IPS-18c (cell line): Measurements from ENCODE around the gene TXNRD1.
A peak's percentile ranks its signal among the peaks of the same experiment; 100 is the strongest.
"Not testable (repeated sequence)": the region's sequence is repeated elsewhere in the genome, so short reads cannot be mapped to it uniquely, and the experiment has no call there.

ENCODE experiments used
- H3K4me3 ChIP-seq: 2 replicates; pipeline ENCODE4 v1.7.0; 2013; ENCODE audit warnings: low read depth, mild to moderate bottlenecking, low read length, moderate library complexity; ENCODE audit not compliant: insufficient read depth
- H3K9me3 ChIP-seq: one replicate; pipeline ENCODE4 v1.6.1; 2013; ENCODE audit warnings: mild to moderate bottlenecking, low read length, moderate library complexity; ENCODE audit not compliant: control insufficient read depth, insufficient read depth

Gene TXNRD1

GRCh38 chr12:104288635-104289274, 73.2 kb downstream of the TXNRD1 start:
- Histone ChIP-seq H3K9me3 (no peaks in the 10 kb centered on the region), H3K4me3 (peak overlapping the region; percentile 90)

- H3K4me3 ChIP-seq = no peak overlapping the region
- no peaks in the 10 kb centered on the region for H3K9me3 ChIP-seq
Measured at GRCh38 chr12:104290320-104290719, 74.7 kb downstream of the TXNRD1 start.

- Histone ChIP-seq H3K9me3 (no peaks in the 10 kb centered on the region), H3K4me3 (no peak overlapping the region)
Measured at GRCh38 chr12:104290855-104291254, 75.3 kb downstream of the TXNRD1 start.

GRCh38 chr12:104291867-104292524, 76.4 kb downstream of the TXNRD1 start:
- no peak overlapping the region for H3K4me3 ChIP-seq
- no peaks in the 10 kb centered on the region for H3K9me3 ChIP-seq

- no peak overlapping the region for H3K4me3 ChIP-seq
- H3K9me3 ChIP-seq = no peaks in the 10 kb centered on the region
Measured at GRCh38 chr12:104292872-104293794, 77.6 kb downstream of the TXNRD1 start.

- H3K9me3 ChIP-seq, H3K4me3 ChIP-seq: not testable (repeated sequence)
Measured at GRCh38 chr12:104294158-104294859, 78.7 kb downstream of the TXNRD1 start.

GRCh38 chr12:104294927-104295668, 79.5 kb downstream of the TXNRD1 start:
- Histone ChIP-seq H3K9me3 (no peaks in the 10 kb centered on the region), H3K4me3 (no peak overlapping the region)

GRCh38 chr12:104295954-104296353, 80.4 kb downstream of the TXNRD1 start:
- H3K9me3 ChIP-seq = peaks cover 1% of the 10 kb centered on the region
- H3K4me3 ChIP-seq = no peak overlapping the region

GRCh38 chr12:104296718-104297117, 81.1 kb downstream of the TXNRD1 start:
- Histone ChIP-seq H3K4me3 (no peak overlapping the region), H3K9me3 (peaks cover 2% of the 10 kb centered on the region)

- Histone ChIP-seq H3K4me3 (no peak overlapping the region), H3K9me3 (peaks cover 2% of the 10 kb centered on the region)
Measured at GRCh38 chr12:104297477-104298113, 82.0 kb downstream of the TXNRD1 start.

GRCh38 chr12:104299842-104300481, 84.4 kb downstream of the TXNRD1 start:
- Histone ChIP-seq H3K9me3 (peaks cover 4% of the 10 kb centered on the region), H3K4me3 (no peak overlapping the region)

GRCh38 chr12:104303538-104304151, 88.1 kb downstream of the TXNRD1 start, which contains the start of gene EID3:
EID3 (plus strand) TSS chr12:104303739; CDS start chr12:104303935, 196 bp downstream.
- H3K4me3 ChIP-seq = peak within 1 kb of the TSS; percentile 49
- H3K9me3 ChIP-seq = peaks cover 4% of the 10 kb centered on the region

GRCh38 chr12:104304261-104305009, 88.9 kb downstream of the TXNRD1 start:
- Histone ChIP-seq H3K4me3 (no peak overlapping the region; the same call in 1 of the 2 replicates), H3K9me3 (peaks cover 4% of the 10 kb centered on the region)

GRCh38 chr12:104305349-104305748, 89.8 kb downstream of the TXNRD1 start:
- no peak overlapping the region for H3K4me3 ChIP-seq
- H3K9me3 ChIP-seq = peaks cover 4% of the 10 kb centered on the region

- peaks cover 2% of the 10 kb centered on the region for H3K9me3 ChIP-seq
- no peak overlapping the region for H3K4me3 ChIP-seq
Measured at GRCh38 chr12:104306376-104306775, 90.8 kb downstream of the TXNRD1 start.
